Endothelial cell of umbilical vein (primary cell): ENCODE data around the gene HIVEP3. TPM values are rescaled to one million over a fixed set of nuclear protein-coding genes. Genes with fewer than 3 reads are reported as not detected.

Experiments
- BruUV-seq: library from RNA; stranded (reverse); fragments of 400-500 nt; replicated peaks from 2 replicates; lab custom pipeline; 2021; lab: Mats Ljungman, UMichigan
- CTCF ChIA-PET: fragments of 300-600, 350-600 bp; sonication (Branson Sonifier 250); formaldehyde crosslinking; loops from one replicate; lab custom pipeline; 2021; ENCODE audit warnings: antibody characterized with exemption, inconsistent platforms; lab: Charles Lee
- POLR2A ChIA-PET: fragments of 300-600, 350-600 bp; sonication (Branson Sonifier 250); formaldehyde crosslinking; loops from one replicate; lab custom pipeline; 2021; ENCODE audit warnings: antibody characterized with exemption, inconsistent platforms; lab: Charles Lee
- DNase-seq: peaks from one replicate; pipeline ENCODE4 v3.0.0-alpha.2; 2011; ENCODE audit warnings: low read depth, low spot score
- FAIRE-seq: peaks from 2 replicates; lab custom pipeline; 2011; peaks lifted over from hg19 to GRCh38; lab: Jason Lieb, UNC
- H2AFZ ChIP-seq: 2 replicates; pipeline ENCODE4 v1.6.0; 2012; ENCODE audit warnings: low read depth, low read length, control low read depth, inconsistent platforms
- H3K27ac ChIP-seq: 2 replicates; pipeline ENCODE4 v1.5.1; 2011; ENCODE audit warnings: low read depth, mild to moderate bottlenecking, control low read depth, low read length, moderate library complexity; ENCODE audit not compliant: insufficient read depth
- H3K27me3 ChIP-seq, 2 experiments: 2 replicates each; pipeline versions ENCODE4 v1.6.0 to v1.6.1; 2011; ENCODE audit warnings: low read length in 2 of 2, mixed read lengths in 1 of 2; ENCODE audit not compliant: control insufficient read depth in 2 of 2, insufficient read depth in 2 of 2
- H3K36me3 ChIP-seq, 2 experiments: 2 replicates in 1 of 2; 3 replicates in 1 of 2; pipeline ENCODE4 v1.5.1; 2011; ENCODE audit warnings: low read length in 2 of 2, mild to moderate bottlenecking in 1 of 2, moderate library complexity in 1 of 2; ENCODE audit not compliant: control insufficient read depth in 2 of 2, insufficient read depth in 2 of 2; ENCODE audit errors: extremely low read depth in 1 of 2
- H3K4me1 ChIP-seq: 3 replicates; pipeline ENCODE4 v1.5.1; 2011; ENCODE audit warnings: mild to moderate bottlenecking, low read length; ENCODE audit not compliant: control insufficient read depth, insufficient read depth; ENCODE audit errors: extremely low read depth
- H3K4me2 ChIP-seq: 2 replicates; pipeline ENCODE4 v1.6.1; 2011; ENCODE audit warnings: low read length, control low read depth, mixed read lengths; ENCODE audit not compliant: insufficient read depth
- H3K4me3 ChIP-seq, 3 experiments: fragments of 200-600 bp in 1 of 3; sonication (generic), shearing (Covaris generic) in 1 of 3; replicated peaks in 1 of 3; 2 replicates each; pipeline ENCODE4 v1.5.1; 2011 to 2016; ENCODE audit warnings: control low read depth in 3 of 3, low read length in 3 of 3, mild to moderate bottlenecking in 2 of 3, inconsistent platforms in 1 of 3, low read depth in 1 of 3, moderate library complexity in 1 of 3; ENCODE audit not compliant: insufficient read depth in 1 of 3
- H3K79me2 ChIP-seq: 2 replicates; pipeline ENCODE4 v1.6.0; 2012; ENCODE audit warnings: low read length, inconsistent platforms; ENCODE audit not compliant: control insufficient read depth, insufficient read depth
- H3K9ac ChIP-seq: replicated peaks from 2 replicates; pipeline ENCODE3; 2011; ENCODE audit warnings: low read length, control low read depth; ENCODE audit not compliant: insufficient read depth; ENCODE audit errors: extremely low read depth
- H3K9me1 ChIP-seq: replicated peaks from 3 replicates; pipeline ENCODE4 v1.6.0; 2011; ENCODE audit warnings: mild to moderate bottlenecking, low read length; ENCODE audit not compliant: control insufficient read depth, insufficient read depth; ENCODE audit errors: extremely low read depth
- H3K9me3 ChIP-seq: replicated peaks from 2 replicates; pipeline ENCODE4 v1.5.1; 2012; ENCODE audit warnings: low read length, inconsistent platforms; ENCODE audit not compliant: control insufficient read depth, insufficient read depth
- H4K20me1 ChIP-seq: replicated peaks from 2 replicates; pipeline ENCODE3; 2011; ENCODE audit warnings: mild to moderate bottlenecking, low read length; ENCODE audit not compliant: control insufficient read depth, insufficient read depth; ENCODE audit errors: extremely low read depth
- EZH2 ChIP-seq: IDR thresholded peaks from 2 replicates; pipeline ENCODE4 v1.6.1; 2012; ENCODE audit warnings: borderline replicate concordance, low read depth, mild to moderate bottlenecking, moderate library complexity, low read length, inconsistent platforms; ENCODE audit not compliant: severe bottlenecking
- FOS ChIP-seq: IDR thresholded peaks from 2 replicates; pipeline ENCODE4 v1.6.1; 2011; ENCODE audit warnings: mild to moderate bottlenecking, low read length, moderate library complexity, borderline replicate concordance; ENCODE audit not compliant: insufficient read depth
- GATA2 ChIP-seq: IDR thresholded peaks from 2 replicates; pipeline ENCODE4 v1.7.0; 2011; ENCODE audit warnings: low read depth, mild to moderate bottlenecking, moderate library complexity, mixed read lengths, low read length; ENCODE audit not compliant: insufficient read length, insufficient read depth
- JUN ChIP-seq: IDR thresholded peaks from 2 replicates; pipeline ENCODE4 v1.6.1; 2011; ENCODE audit warnings: borderline replicate concordance, low read depth; ENCODE audit not compliant: insufficient read length, insufficient read depth
- MYC ChIP-seq: IDR thresholded peaks from one replicate; pipeline ENCODE4 v1.6.1; 2011; ENCODE audit warnings: mild to moderate bottlenecking, low read depth, low read length
- POLR2A ChIP-seq: IDR thresholded peaks from 2 replicates; pipeline ENCODE4 v1.6.1; 2012; ENCODE audit warnings: low read depth, mild to moderate bottlenecking, control low read depth, low read length
- POLR2AphosphoS5 ChIP-seq: IDR thresholded peaks from 2 replicates; pipeline ENCODE4 v1.6.1; 2012; ENCODE audit warnings: low read depth, mild to moderate bottlenecking, control low read depth, low read length, moderate library complexity; ENCODE audit not compliant: insufficient read depth
- dilution Hi-C: fragments of 300-500 bp; cut with MboI; formaldehyde crosslinking; loops from one replicate; pipeline ENCODE4 v1.15.0; 2019; ENCODE audit warnings: low sequenced_read_pairs; ENCODE audit not compliant: extremely low pct_ligation_motif_present
- intact Hi-C: fragments of 100-400 bp; cut with micrococcal nuclease; formaldehyde crosslinking; loops from one replicate; pipeline ENCODE4 v1.10.0; 2022
- polyA plus RNA-seq, 4 experiments: library from polyadenylated mRNA; depleted of rRNA in 3 of 4; stranded (reverse) in 3 of 4; unstranded in 1 of 4; fragments of >200 nt; gene quantifications; 2 replicates each; pipeline versions ENCODE4 v1.2.1 to v1.2.3, GENCODE V29; 2011 to 2012; ENCODE audit warnings: missing spikeins in 1 of 4
- total RNA-seq: library from RNA; stranded (reverse); gene quantifications from 2 replicates; pipeline ENCODE4 v1.2.3, GENCODE V29; 2021
- TF ChIP-seq, protein P1 (sequence below), 2 donors: IDR thresholded peaks; 1 replicate in 1 of 2; 2 replicates in 1 of 2; pipeline ENCODE4 v1.5.1; 2011; ENCODE audit warnings: low read length in 2 of 2, mild to moderate bottlenecking in 2 of 2, moderate library complexity in 2 of 2, control low read depth in 1 of 2, inconsistent platforms in 1 of 2, low read depth in 1 of 2; ENCODE audit not compliant: insufficient read depth in 1 of 2; ENCODE audit errors: extremely low read depth in 1 of 2
- TF ChIP-seq, protein P2 (sequence below): IDR thresholded peaks from 2 replicates; pipeline ENCODE4 v1.6.1; 2011; ENCODE audit not compliant: insufficient read depth, insufficient read length

The HIVEP3 gene
- total and polyA plus RNA-seq, 2 donors (not counting 3 experiments of a cell fraction or from before 2014, with no cell fraction given) = 3.4 to 4.0 TPM

DNA sequence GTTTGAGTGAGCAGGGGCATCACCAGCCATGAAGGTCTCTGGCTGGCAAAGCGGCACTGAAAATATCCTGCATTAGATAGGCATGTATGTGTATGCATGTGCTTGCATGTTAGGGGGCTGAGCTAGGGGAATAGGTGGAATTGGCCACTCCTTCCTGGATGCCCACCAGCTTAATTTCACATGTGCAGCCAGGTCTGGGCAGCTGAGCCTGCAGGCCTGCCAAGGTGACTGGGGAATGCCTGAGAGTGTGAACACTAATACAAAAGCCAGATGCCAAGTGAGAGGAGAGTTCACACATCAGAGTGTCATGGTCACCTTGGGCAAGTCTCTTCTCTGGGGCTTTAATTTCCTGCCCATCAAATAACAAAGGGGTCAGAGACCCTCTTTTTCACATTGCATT lies 155.9 kb downstream of the HIVEP3 start:
- Histone ChIP-seq H3K36me3 (no peaks in the 10 kb centered on the region), H3K9ac (no peak overlapping the region), H3K4me2 (no peak overlapping the region), H3K79me2 (no peaks in the 10 kb centered on the region), H3K9me1 (no peaks in the 10 kb centered on the region), H3K27me3 (no peaks in the 10 kb centered on the region), H3K4me3 (no peak overlapping the region), H3K27ac (no peak overlapping the region), H4K20me1 (no peaks in the 10 kb centered on the region), H3K9me3 (no peaks in the 10 kb centered on the region), H3K4me1 (no peaks in the 10 kb centered on the region), H2AFZ (no peak overlapping the region)
- intact Hi-C loops = no loop called here
- no peak for DNase-seq
- FAIRE-seq = no peak
- dilution Hi-C loops = no loop called here
- BruUV-seq = no TSS peak
- POLR2A ChIA-PET = no interaction called here
- CTCF ChIA-PET = no interaction called here
- TF ChIP-seq MYC (no peak), POLR2AphosphoS5 (no peak), GATA2 (no peak), FOS (no peak), POLR2A (no peak), JUN (no peak), EZH2 (no peak)
- TF ChIP-seq, protein P1, sequence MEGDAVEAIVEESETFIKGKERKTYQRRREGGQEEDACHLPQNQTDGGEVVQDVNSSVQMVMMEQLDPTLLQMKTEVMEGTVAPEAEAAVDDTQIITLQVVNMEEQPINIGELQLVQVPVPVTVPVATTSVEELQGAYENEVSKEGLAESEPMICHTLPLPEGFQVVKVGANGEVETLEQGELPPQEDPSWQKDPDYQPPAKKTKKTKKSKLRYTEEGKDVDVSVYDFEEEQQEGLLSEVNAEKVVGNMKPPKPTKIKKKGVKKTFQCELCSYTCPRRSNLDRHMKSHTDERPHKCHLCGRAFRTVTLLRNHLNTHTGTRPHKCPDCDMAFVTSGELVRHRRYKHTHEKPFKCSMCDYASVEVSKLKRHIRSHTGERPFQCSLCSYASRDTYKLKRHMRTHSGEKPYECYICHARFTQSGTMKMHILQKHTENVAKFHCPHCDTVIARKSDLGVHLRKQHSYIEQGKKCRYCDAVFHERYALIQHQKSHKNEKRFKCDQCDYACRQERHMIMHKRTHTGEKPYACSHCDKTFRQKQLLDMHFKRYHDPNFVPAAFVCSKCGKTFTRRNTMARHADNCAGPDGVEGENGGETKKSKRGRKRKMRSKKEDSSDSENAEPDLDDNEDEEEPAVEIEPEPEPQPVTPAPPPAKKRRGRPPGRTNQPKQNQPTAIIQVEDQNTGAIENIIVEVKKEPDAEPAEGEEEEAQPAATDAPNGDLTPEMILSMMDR (IDR thresholded peaks at IDR 0.05; ENCODE audit: extremely low read depth in 1 of 2, insufficient read depth in 1 of 2, low read depth in 1 of 2, low read length in 2 of 2) = no peak
- TF ChIP-seq, protein P2, sequence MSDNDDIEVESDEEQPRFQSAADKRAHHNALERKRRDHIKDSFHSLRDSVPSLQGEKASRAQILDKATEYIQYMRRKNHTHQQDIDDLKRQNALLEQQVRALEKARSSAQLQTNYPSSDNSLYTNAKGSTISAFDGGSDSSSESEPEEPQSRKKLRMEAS = no peak
